ENCODE measurements around the gene UBE3D. TPM values are rescaled to one million over a fixed set of nuclear protein-coding genes. Genes with fewer than 3 reads are reported as not detected.
"Not testable (repeated sequence)": the region's sequence is repeated elsewhere in the genome, so short reads cannot be mapped to it uniquely, and the experiment has no call there.

UBE3D gene
- polyA plus RNA-seq, 3 donors, result 8.1 to 9.2 (median 8.3) TPM

GRCh38 chr6:82863781-82864180 is 201.9 kb downstream of the UBE3D start:
- no peak for DNase-seq (ENCODE audit: extremely low read depth in 1 of 11, low read depth in 9 of 11, low spot score in 4 of 11)

DNA sequence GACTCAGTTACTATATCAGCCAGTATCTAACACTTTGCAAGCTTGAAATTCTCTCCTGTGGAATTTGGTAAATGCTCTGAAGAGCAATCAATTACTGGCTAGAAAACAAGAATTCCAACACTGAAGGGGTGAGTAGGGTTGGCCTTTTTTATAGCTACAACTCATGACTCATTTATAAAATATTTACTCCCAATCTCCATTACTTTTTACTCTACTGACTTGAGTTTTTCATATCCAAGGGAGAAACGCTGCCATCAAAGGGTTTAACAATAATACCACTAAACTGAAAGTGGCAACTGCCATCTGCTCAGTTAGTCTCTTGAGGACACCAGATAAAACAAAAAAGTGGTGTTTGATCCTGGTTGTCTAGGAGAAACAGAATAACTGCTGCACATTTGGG is 203.1 kb downstream of the UBE3D start:
- DNase-seq (ENCODE audit: extremely low read depth in 1 of 11, low read depth in 9 of 11, low spot score in 4 of 11), result no peak

GRCh38 chr6:82861121-82861520 is 204.5 kb downstream of the UBE3D start:
- DNase-seq (ENCODE audit: extremely low read depth in 1 of 11, low read depth in 9 of 11, low spot score in 4 of 11), result no peak

DNA sequence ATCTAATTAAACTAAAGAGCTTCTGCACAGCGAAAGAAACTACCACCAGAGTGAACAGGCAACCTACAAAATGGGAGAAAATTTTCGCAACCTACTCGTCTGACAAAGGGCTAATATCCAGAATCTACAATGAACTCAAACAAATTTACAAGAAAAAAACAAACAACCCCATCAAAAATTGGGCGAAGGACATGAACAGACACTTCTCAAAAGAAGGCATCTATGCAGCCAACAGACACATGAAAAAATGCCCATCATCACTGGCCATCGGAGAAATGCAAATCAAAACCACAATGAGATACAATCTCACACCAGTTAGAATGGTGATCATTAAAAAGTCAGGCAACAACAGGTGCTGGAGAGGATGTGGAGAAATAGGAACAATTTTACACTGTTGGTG is 209.6 kb downstream of the UBE3D start:
- DNase-seq (ENCODE audit: extremely low read depth in 1 of 11, low read depth in 9 of 11, low spot score in 4 of 11), result not testable (repeated sequence)

DNA sequence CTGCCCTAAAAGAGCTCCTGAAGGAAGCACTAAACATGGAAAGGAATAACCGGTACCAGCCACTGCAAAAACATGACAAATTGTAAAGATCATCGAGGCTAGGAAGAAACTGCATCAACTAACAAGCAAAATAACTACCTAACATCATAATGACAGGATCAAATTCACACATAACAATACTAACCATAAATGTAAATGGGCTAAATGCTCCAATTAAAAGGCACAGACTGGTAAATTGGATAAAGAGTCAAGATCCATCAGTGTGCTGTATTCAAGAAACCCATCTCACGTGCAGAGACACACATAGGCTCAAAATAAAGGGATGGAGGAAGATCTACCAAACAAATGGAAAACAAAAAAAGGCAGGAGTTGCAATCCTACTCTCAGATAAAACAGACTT is 212.7 kb downstream of the UBE3D start:
- not testable (repeated sequence) for DNase-seq (ENCODE audit: extremely low read depth in 1 of 11, low read depth in 9 of 11, low spot score in 4 of 11)

- DNase-seq (ENCODE audit: extremely low read depth in 1 of 11, low read depth in 9 of 11, low spot score in 4 of 11), result no peak
These were observed 222.3 kb downstream of the UBE3D start for GRCh38 chr6:82843291-82843885.

DNA sequence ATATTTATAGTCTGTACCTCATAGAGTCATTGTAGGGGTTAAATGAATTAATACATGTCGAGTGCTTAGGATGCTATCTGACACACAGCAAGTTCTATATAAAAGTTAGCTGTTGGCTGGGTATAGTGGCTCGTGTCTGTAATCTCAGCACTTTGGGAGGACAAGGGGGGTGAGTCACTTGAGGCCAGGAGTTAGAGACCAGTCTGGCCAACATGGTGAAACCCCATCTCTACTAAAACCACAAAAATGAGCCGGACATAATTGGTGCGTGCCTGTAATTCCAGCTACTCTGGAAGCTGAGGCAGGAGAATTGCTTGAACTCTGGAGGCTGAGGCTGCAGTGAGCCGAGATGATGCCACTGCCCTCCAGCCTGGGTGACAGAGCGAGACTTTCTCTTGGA is 222.9 kb downstream of the UBE3D start:
- DNase-seq (ENCODE audit: extremely low read depth in 1 of 11, low read depth in 9 of 11, low spot score in 4 of 11), result no peak

Other genes starting within 250 kb of the UBE3D start
- 10 to 100 TPM; 28.3 to 41.4 (median 38.4) TPM for gene DOP1A, start 1.8 kb upstream of the UBE3D start, polyA plus RNA-seq (ENCODE audit: insufficient read length in 3 of 3)
- 10 to 100 TPM; 41.1 to 52.6 (median 46.8) TPM for gene PGM3, start 127.4 kb upstream of the UBE3D start, polyA plus RNA-seq (ENCODE audit: insufficient read length in 3 of 3)
- 1 to 10 TPM; 6.5 to 8.3 (median 7.3) TPM for gene RWDD2A, start 127.5 kb upstream of the UBE3D start, polyA plus RNA-seq (ENCODE audit: insufficient read length in 3 of 3)

All from renal cortex interstitium (tissue), 11 donors.